Gastrocnemius medialis (tissue), 4 donors: ENCODE data around the gene CCDC81.
"Not testable (repeated sequence)": the region's sequence is repeated elsewhere in the genome, so short reads cannot be mapped to it uniquely, and the experiment has no call there.

Experiments used
- POLR2A ChIP-seq, 2 donors: fragments of 450-650 bp; IDR thresholded peaks; one replicate each; pipeline ENCODE4 v1.6.1; 2017; ENCODE audit warnings: antibody characterized with exemption in 2 of 2, mild to moderate bottlenecking in 2 of 2, moderate library complexity in 2 of 2
- TF ChIP-seq, protein P1 (sequence below), 5 experiments: fragments of 450-650 bp in 3 of 5; fragments of 200-600 bp in 2 of 5; sonication (generic) in 2 of 5; IDR thresholded peaks in 4 of 5; conservative IDR thresholded peaks in 1 of 5; 1 replicate in 4 of 5; 2 replicates in 1 of 5; pipeline ENCODE4 v1.5.1; 2016 to 2019; ENCODE audit warnings: antibody characterized with exemption in 5 of 5, mild to moderate bottlenecking in 3 of 5, moderate library complexity in 3 of 5

DNA sequence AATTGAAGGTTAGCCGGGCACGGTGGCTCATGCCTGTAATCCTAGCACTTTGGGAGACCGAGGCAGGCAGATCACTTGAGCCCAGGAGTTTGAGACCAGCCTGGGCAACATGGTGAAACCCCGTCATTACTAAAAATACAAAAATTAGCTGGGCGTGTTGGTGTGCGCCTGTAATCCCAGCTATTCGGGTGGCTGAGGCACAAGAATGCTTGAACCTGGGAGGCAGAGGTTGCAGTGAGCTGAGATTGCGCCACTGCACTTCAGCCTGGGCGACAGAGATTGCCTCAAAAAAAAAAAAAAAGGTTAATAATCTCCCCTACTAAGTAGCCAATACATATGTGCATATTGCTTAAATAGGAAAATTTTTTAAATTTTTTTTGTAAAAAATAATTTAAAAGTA lies 42.3 kb downstream of the CCDC81 start:
- not testable (repeated sequence) for TF ChIP-seq POLR2A (IDR thresholded peaks at IDR 0.05)
- TF ChIP-seq, protein P1, sequence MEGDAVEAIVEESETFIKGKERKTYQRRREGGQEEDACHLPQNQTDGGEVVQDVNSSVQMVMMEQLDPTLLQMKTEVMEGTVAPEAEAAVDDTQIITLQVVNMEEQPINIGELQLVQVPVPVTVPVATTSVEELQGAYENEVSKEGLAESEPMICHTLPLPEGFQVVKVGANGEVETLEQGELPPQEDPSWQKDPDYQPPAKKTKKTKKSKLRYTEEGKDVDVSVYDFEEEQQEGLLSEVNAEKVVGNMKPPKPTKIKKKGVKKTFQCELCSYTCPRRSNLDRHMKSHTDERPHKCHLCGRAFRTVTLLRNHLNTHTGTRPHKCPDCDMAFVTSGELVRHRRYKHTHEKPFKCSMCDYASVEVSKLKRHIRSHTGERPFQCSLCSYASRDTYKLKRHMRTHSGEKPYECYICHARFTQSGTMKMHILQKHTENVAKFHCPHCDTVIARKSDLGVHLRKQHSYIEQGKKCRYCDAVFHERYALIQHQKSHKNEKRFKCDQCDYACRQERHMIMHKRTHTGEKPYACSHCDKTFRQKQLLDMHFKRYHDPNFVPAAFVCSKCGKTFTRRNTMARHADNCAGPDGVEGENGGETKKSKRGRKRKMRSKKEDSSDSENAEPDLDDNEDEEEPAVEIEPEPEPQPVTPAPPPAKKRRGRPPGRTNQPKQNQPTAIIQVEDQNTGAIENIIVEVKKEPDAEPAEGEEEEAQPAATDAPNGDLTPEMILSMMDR (IDR thresholded peaks at IDR 0.05 in 4 of 5, conservative IDR thresholded peaks at IDR 0.05 in 1 of 5) = not testable (repeated sequence)
